ENCODE results near the gene GDPD5.

- TF ChIP-seq CTCF (IDR thresholded peaks at IDR 0.05) (no peak), POLR2A (IDR thresholded peaks at IDR 0.05) (no peak), EP300 (IDR thresholded peaks at IDR 0.05) (no peak), POLR2AphosphoS5 (IDR thresholded peaks at IDR 0.05) (no peak)
Measured at GRCh38 chr11:75553889-75554257, 28.1 kb upstream of the GDPD5 start.
